Suprapubic skin (tissue), 4 donors: ENCODE data around the gene GRPEL2. TPM values are rescaled to one million over a fixed set of nuclear protein-coding genes. Genes with fewer than 3 reads are reported as not detected.

Source experiments
- DNase-seq, 2 donors: peaks; one replicate each; pipeline ENCODE4 v3.0.0-alpha.2; 2019; ENCODE audit warnings: low spot score in 2 of 2
- H3K27ac ChIP-seq: fragments of 200-600 bp; sonication (generic); one replicate; pipeline ENCODE4 v1.5.1; 2019
- H3K27me3 ChIP-seq: fragments of 200-600 bp; sonication (generic); one replicate; pipeline ENCODE4 v1.5.1; 2019
- H3K36me3 ChIP-seq: fragments of 200-600 bp; sonication (generic); one replicate; pipeline ENCODE4 v1.5.1; 2019
- H3K4me1 ChIP-seq: fragments of 200-600 bp; sonication (generic); one replicate; pipeline ENCODE4 v1.5.1; 2019
- H3K4me3 ChIP-seq: fragments of 200-600 bp; sonication (generic); one replicate; pipeline ENCODE4 v1.5.1; 2019; ENCODE audit warnings: mild to moderate bottlenecking
- H3K9me3 ChIP-seq: fragments of 200-600 bp; sonication (generic); one replicate; pipeline ENCODE4 v1.5.1; 2019
- EP300 ChIP-seq: sonication (generic); formaldehyde crosslinking; IDR thresholded peaks from one replicate; pipeline ENCODE4 v1.6.1; 2017; ENCODE audit warnings: antibody characterized with exemption
- POLR2A ChIP-seq, 2 donors: fragments of 450-650 bp; IDR thresholded peaks; one replicate each; pipeline ENCODE4 v1.6.1; 2017; ENCODE audit warnings: antibody characterized with exemption in 2 of 2, mild to moderate bottlenecking in 2 of 2, moderate library complexity in 2 of 2
- POLR2AphosphoS5 ChIP-seq, 3 donors: sonication (generic); formaldehyde crosslinking; IDR thresholded peaks; one replicate each; pipeline ENCODE4 v1.6.1; 2017; ENCODE audit warnings: antibody characterized with exemption in 3 of 3
- WGBS: methylation state at CpG from one replicate; pipeline ENCODE4 v1.1.5; 2018; 5-methylcytosine and 5-hydroxymethylcytosine counted together
- total RNA-seq, 4 donors: library from RNA; depleted of rRNA; stranded (reverse); fragments of >200 nt; gene quantifications; one replicate each; pipeline ENCODE4 v1.1.0, GENCODE V29; 2016
- TF ChIP-seq, protein P1 (sequence below), 2 donors: fragments of 200-600 bp in 1 of 2; fragments of 450-650 bp in 1 of 2; sonication (generic) in 1 of 2; IDR thresholded peaks; one replicate each; pipeline ENCODE4 v1.5.1; 2016 to 2019; ENCODE audit warnings: antibody characterized with exemption in 2 of 2, mild to moderate bottlenecking in 1 of 2, moderate library complexity in 1 of 2

The GRPEL2 gene
- total RNA-seq, 4 donors from 2014 or later: 8.4 to 12.4 (median 10.6) TPM

- H3K4me3 ChIP-seq: peak overlapping the region; percentile 68
- no peak overlapping the region for H3K27ac ChIP-seq
- peaks cover 20% of the 10 kb centered on the region for H3K4me1 ChIP-seq
- 70% methylated on average over 8 of the region's 8 CpGs for WGBS
- H3K36me3 ChIP-seq: peaks cover 10% of the 10 kb centered on the region
- no peaks in the 10 kb centered on the region for H3K9me3 ChIP-seq
- TF ChIP-seq, protein P1, sequence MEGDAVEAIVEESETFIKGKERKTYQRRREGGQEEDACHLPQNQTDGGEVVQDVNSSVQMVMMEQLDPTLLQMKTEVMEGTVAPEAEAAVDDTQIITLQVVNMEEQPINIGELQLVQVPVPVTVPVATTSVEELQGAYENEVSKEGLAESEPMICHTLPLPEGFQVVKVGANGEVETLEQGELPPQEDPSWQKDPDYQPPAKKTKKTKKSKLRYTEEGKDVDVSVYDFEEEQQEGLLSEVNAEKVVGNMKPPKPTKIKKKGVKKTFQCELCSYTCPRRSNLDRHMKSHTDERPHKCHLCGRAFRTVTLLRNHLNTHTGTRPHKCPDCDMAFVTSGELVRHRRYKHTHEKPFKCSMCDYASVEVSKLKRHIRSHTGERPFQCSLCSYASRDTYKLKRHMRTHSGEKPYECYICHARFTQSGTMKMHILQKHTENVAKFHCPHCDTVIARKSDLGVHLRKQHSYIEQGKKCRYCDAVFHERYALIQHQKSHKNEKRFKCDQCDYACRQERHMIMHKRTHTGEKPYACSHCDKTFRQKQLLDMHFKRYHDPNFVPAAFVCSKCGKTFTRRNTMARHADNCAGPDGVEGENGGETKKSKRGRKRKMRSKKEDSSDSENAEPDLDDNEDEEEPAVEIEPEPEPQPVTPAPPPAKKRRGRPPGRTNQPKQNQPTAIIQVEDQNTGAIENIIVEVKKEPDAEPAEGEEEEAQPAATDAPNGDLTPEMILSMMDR (IDR thresholded peaks at IDR 0.05): no peak
- no peak for TF ChIP-seq POLR2AphosphoS5 (IDR thresholded peaks at IDR 0.05)
- TF ChIP-seq POLR2A (IDR thresholded peaks at IDR 0.05): no peak
- no peak for TF ChIP-seq EP300
- H3K27me3 ChIP-seq: no peaks in the 10 kb centered on the region
- DNase-seq: no peak
These were observed 13.7 kb downstream of the GRPEL2 start for GRCh38 chr5:149358868-149359495.

DNA sequence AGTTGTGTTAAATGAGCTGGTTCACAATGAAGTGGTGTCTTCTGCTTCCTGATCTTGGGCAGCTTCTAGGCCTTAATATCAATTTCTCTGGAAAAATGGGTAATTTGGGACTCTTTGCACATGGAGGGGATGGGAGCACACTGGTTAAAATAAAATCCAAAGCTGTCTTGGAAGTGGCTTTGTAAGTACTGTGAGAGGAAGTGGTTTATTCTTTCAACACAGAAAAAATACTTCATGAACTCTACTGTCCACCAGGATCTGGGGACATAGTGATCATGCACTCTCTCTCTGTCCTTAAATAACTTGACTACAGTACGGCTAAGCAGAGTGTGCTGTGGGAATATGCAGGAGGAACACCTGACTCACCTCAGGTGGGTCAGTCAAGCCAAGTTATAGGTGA, 15.0 kb downstream of the GRPEL2 start:
- WGBS: 86% methylated on average over 1 of the region's 1 CpG
- no peak for DNase-seq
- no peak overlapping the region for H3K4me3 ChIP-seq
- no peak for TF ChIP-seq POLR2A (IDR thresholded peaks at IDR 0.05)
- TF ChIP-seq, protein P1 (IDR thresholded peaks at IDR 0.05): no peak
- no peak for TF ChIP-seq POLR2AphosphoS5 (IDR thresholded peaks at IDR 0.05)
- no peak for TF ChIP-seq EP300
- H3K27me3 ChIP-seq: no peaks in the 10 kb centered on the region
- no peaks in the 10 kb centered on the region for H3K36me3 ChIP-seq
- H3K27ac ChIP-seq: no peak overlapping the region
- H3K9me3 ChIP-seq: no peaks in the 10 kb centered on the region
- H3K4me1 ChIP-seq: peaks cover 20% of the 10 kb centered on the region

- H3K36me3 ChIP-seq: no peaks in the 10 kb centered on the region
- no peak overlapping the region for H3K4me3 ChIP-seq
- 97% methylated on average over 12 of the region's 12 CpGs for WGBS
- peaks cover 19% of the 10 kb centered on the region for H3K4me1 ChIP-seq
- no peak for TF ChIP-seq POLR2AphosphoS5 (IDR thresholded peaks at IDR 0.05)
- TF ChIP-seq POLR2A (IDR thresholded peaks at IDR 0.05): no peak
- no peak for TF ChIP-seq EP300
- TF ChIP-seq, protein P1 (IDR thresholded peaks at IDR 0.05): no peak
- no peaks in the 10 kb centered on the region for H3K9me3 ChIP-seq
- H3K27me3 ChIP-seq: no peaks in the 10 kb centered on the region
- no peak for DNase-seq
- H3K27ac ChIP-seq: no peak overlapping the region
These were observed 17.2 kb downstream of the GRPEL2 start for GRCh38 chr5:149362541-149362940.

GRCh38 chr5:149363358-149363757, 18.1 kb downstream of the GRPEL2 start:
- Histone ChIP-seq H3K4me3 (no peak overlapping the region), H3K27me3 (no peaks in the 10 kb centered on the region), H3K36me3 (no peaks in the 10 kb centered on the region), H3K4me1 (peaks cover 16% of the 10 kb centered on the region), H3K27ac (no peak overlapping the region), H3K9me3 (no peaks in the 10 kb centered on the region)
- TF ChIP-seq POLR2AphosphoS5 (IDR thresholded peaks at IDR 0.05): no peak
- TF ChIP-seq, protein P1 (IDR thresholded peaks at IDR 0.05): no peak
- TF ChIP-seq EP300: no peak
- no peak for TF ChIP-seq POLR2A (IDR thresholded peaks at IDR 0.05)
- no peak for DNase-seq

DNA sequence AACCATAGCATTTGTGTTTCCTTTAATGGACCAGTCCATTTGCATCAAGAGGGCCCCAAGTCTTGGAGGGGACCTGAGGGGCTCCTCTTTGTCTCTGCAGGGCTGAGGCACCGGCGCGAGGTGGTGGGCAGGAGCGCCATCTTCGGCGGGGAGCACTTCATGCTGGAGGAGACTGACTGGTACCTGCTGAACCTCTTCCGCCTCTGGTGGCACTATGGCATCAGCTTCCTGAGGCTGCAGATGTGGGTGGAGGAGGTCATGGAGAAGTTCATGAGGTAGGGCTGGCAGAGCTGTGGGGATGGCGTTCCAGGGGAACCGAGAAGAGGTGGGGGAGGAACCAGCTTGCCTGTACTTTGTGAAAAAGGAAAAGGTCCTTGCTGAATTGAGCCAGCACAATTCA, 18.6 kb downstream of the GRPEL2 start:
- H3K27ac ChIP-seq: no peak overlapping the region
- TF ChIP-seq POLR2A (IDR thresholded peaks at IDR 0.05) (no peak), EP300 (no peak), POLR2AphosphoS5 (IDR thresholded peaks at IDR 0.05) (no peak)
- TF ChIP-seq, protein P1 (IDR thresholded peaks at IDR 0.05): no peak
- DNase-seq: no peak
- no peaks in the 10 kb centered on the region for H3K9me3 ChIP-seq
- peaks cover 10% of the 10 kb centered on the region for H3K4me1 ChIP-seq
- WGBS: 87% methylated on average over 9 of the region's 9 CpGs
- no peaks in the 10 kb centered on the region for H3K27me3 ChIP-seq
- no peaks in the 10 kb centered on the region for H3K36me3 ChIP-seq
- no peak overlapping the region for H3K4me3 ChIP-seq
